T-helper 22 cell (primary cell): Measurements from ENCODE around the gene LINS1.

Source experiments
- DNase-seq: peaks from one replicate; pipeline ENCODE4 v3.0.0-alpha.2; 2020; ENCODE audit warnings: low read depth

The LINS1 gene

GRCh38 chr15:100602064-100602822, at the start of gene LINS1, which contains the start of gene ASB7:
TSS of gene LINS1 (minus strand) at chr15:100602184. CDS start at chr15:100580842, 21,342 bp downstream.
TSS of gene ASB7 (plus strand) at chr15:100602589. CDS start at chr15:100612217, 9,628 bp downstream.
- peak; percentile 100 for DNase-seq

GRCh38 chr15:100651253-100651652, 49.3 kb upstream of the LINS1 start:
- no peak for DNase-seq

GRCh38 chr15:100650685-100651084, 48.7 kb upstream of the LINS1 start:
- no peak for DNase-seq

DNA sequence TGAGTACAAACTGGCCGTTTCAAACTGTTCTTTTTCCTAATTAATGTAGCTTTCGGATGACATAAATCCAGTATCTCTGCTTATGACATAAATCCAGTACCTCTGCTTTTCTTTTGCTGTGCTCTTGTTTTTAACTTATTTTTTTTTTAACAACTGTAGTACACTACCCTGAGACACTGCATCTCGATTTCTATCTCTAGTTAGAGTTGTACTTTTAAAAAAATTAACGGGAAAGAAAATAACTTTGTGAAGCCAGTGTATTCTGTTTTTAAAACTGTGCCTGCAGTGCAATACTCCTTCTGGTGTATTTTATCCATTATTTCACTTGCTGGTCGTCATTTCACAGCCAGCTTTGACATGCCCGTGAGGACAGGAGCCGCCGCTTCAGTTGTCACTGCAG, 47.0 kb upstream of the LINS1 start:
- DNase-seq, result no peak

GRCh38 chr15:100645671-100646070, 43.7 kb upstream of the LINS1 start:
- no peak for DNase-seq

GRCh38 chr15:100642950-100643338, 41.0 kb upstream of the LINS1 start:
- DNase-seq, result no peak

GRCh38 chr15:100642213-100642949, 40.4 kb upstream of the LINS1 start:
- no peak for DNase-seq

GRCh38 chr15:100638177-100638730, 36.3 kb upstream of the LINS1 start:
- DNase-seq, result no peak

GRCh38 chr15:100635406-100636071, 33.6 kb upstream of the LINS1 start:
- DNase-seq, result no peak

DNA sequence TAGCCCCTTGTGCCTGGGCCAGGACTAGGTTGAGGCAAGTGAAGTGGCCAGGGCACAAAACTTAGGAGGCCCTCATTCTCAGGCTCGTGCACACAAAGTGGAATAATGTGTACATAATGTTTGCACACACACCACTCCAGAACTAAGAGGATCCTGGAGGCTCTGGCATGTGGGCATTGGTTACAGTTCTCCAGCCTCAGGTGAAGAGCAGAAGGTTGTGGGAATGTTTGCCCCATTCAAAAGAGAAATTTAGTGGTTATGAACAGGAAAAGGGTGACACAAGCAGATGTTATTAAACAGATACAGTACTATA, 31.7 kb upstream of the LINS1 start:
- no peak for DNase-seq

DNA sequence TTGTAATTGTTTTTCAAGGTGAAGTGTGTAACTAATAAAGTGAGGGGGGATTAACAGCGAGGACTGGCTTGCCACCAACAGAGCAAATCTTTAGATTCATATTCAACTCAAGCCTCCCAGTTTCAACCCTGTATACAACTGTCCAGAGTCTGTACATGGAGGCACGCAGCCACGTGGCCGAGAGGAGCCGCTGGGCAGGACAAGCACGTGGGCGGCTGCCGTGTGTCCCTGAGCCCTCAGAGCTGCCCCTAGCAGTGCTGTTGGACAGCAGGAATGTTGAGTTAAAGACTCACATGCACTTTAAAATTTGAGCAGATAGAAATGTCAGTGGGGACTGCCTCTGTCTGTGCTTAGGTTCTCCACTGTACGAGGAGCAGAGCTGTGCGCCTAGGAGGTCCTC, 29.8 kb upstream of the LINS1 start:
- no peak for DNase-seq

GRCh38 chr15:100628746-100629145, 26.8 kb upstream of the LINS1 start:
- DNase-seq, result no peak

- DNase-seq, result no peak
Measured at GRCh38 chr15:100627789-100628395, 25.9 kb upstream of the LINS1 start.

DNA sequence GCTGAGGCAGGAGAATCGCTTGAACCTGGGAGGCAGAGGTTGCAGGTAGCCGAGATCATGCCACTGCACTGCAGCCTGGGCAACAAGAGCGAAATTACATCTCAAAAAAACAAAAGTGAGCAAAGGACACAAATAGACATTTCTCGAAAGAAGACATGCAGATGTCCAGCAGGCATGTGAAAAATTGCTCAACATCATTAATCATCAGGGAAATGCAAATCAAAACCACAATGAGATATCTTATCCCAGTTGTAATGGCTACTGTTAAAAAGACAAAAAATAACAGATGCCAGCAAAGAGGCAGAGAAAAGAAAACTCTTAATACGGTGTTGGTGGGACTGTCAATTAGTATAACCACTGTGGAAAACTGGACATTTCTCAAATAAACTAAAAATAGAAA, 21.3 kb upstream of the LINS1 start:
- DNase-seq, result no peak

- DNase-seq, result no peak
Measured at GRCh38 chr15:100616700-100617099, 14.7 kb upstream of the LINS1 start.

DNA sequence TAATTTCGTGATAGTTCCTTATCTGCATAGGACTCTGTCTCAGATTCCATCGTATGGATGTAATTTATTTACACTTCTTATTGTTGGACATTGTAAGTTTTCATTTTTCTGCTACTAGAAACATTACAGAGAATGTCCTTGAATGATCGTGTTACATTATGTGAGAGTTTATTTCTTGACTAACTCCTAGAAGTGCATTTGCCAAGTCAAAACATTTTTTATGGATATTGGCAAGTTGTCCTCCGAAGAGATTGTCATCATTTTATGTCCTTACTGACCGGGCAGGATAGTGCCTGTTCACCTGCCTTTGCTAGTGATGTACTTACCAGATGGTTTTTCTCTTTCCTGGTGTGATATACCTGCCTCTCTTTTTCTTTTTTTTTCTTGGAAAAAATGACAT, 13.8 kb upstream of the LINS1 start:
- no peak for DNase-seq

DNA sequence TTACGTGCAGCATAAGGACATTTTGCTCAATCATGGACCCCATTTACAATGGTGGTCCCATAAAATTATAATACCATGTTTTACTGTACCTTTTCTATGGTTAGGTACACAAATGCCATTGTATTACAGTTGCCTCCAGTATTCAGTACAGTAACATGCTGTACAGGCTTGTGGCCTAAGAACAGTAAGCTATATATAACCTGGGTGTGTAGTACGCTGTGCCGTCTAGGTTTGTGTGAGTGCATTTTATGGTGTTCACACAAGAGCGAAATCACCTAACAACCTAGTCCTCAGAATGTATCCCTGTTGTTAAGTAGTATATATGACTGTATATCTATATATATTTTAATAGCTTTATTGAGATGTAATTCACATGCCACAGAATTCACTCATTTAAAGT, 12.9 kb upstream of the LINS1 start:
- no peak for DNase-seq

GRCh38 chr15:100614336-100614735, 12.4 kb upstream of the LINS1 start:
- DNase-seq, result no peak

DNA sequence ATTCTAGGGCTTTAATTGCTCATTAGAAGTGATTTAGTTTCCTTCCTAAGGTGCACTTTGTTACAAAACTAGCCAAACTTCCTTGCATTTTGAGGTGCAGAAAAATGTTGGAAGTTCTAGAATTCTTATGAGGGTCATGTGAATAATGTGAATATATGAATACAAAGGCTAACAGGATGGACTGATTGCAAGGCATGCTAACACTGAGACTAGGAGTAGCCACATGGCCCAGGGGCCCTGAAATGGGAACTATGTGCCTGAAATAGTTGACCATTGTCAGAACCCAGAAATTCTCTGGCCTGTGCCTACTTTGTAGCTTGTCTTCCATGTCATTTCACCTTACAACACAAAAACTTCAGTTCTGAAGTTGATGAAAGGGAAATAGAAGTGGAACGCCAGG, 11.2 kb upstream of the LINS1 start:
- no peak for DNase-seq

GRCh38 chr15:100612539-100612938, 10.6 kb upstream of the LINS1 start:
- DNase-seq, result no peak

DNA sequence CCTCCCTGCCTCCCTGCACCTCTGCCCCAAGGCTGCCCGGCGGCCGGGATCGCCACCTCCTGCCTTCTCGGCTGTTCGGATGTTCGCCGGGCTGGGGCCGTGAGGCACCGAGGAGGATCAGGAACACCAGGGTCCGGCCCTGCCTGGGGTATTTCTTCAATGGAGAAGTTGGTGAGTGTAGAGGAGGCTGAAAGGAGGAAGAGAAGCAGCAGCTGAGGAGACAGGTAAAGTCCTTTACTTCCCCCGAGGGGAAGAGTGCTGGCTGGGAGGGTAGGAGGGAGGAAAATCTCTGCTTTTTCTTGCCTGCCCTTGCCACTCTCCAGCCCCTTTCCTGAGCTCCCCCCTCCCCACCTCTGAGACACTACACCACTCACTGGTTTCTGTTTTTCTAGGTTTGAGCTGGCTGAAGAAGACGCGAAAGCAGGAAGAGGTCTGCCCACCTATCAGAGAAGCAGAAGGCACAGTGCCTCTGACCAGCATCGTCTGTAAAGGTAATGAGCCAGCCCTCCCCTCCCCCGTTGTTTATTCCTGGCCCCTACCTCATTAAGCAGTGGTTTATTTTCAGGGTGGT, 924 bp upstream of the LINS1 start:
- DNase-seq, result peak; percentile 6

DNA sequence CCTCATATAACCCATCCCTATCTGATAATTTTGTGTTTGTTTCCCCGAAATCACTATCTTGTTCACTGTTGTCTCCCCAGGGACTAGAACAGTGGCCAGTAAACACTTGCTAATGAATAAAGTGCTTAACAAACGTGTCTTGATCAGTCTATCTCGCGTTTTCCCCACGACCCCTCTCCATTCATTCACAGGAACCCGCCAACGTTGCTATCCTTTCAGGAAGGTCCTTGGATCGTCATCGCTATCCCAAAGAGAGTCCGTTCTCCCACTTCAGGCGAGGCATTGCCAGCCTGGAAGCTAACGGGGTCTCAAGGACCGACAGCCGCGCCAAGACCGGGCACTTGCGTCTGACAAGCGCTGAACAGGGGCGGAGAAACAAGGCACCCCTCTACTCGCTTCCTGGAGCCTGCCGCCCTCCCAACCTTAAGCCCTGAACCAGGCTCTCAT, 344 bp downstream of the LINS1 start:
- no peak for DNase-seq
